Vagina (tissue), 2 donors: ENCODE data around the gene SLC35G2.

Experiments
- CTCF ChIP-seq, 3 experiments: fragments of 450-650 bp in 2 of 3; fragments of 200-600 bp in 1 of 3; sonication (generic) in 1 of 3; IDR thresholded peaks; one replicate each; pipeline ENCODE4 v1.5.1; 2017 to 2019; ENCODE audit warnings: antibody characterized with exemption in 3 of 3, mild to moderate bottlenecking in 2 of 3, moderate library complexity in 2 of 3
- POLR2A ChIP-seq, 2 donors: fragments of 450-650 bp; IDR thresholded peaks; one replicate each; pipeline ENCODE4 v1.6.1; 2017; ENCODE audit warnings: antibody characterized with exemption in 2 of 2, mild to moderate bottlenecking in 2 of 2, moderate library complexity in 2 of 2
- POLR2AphosphoS5 ChIP-seq, 2 donors: sonication (generic); formaldehyde crosslinking; IDR thresholded peaks; one replicate each; pipeline ENCODE4 v1.9.0; 2017; ENCODE audit warnings: antibody characterized with exemption in 2 of 2, mild to moderate bottlenecking in 2 of 2, low read depth in 1 of 2; ENCODE audit not compliant: insufficient read depth in 1 of 2

DNA sequence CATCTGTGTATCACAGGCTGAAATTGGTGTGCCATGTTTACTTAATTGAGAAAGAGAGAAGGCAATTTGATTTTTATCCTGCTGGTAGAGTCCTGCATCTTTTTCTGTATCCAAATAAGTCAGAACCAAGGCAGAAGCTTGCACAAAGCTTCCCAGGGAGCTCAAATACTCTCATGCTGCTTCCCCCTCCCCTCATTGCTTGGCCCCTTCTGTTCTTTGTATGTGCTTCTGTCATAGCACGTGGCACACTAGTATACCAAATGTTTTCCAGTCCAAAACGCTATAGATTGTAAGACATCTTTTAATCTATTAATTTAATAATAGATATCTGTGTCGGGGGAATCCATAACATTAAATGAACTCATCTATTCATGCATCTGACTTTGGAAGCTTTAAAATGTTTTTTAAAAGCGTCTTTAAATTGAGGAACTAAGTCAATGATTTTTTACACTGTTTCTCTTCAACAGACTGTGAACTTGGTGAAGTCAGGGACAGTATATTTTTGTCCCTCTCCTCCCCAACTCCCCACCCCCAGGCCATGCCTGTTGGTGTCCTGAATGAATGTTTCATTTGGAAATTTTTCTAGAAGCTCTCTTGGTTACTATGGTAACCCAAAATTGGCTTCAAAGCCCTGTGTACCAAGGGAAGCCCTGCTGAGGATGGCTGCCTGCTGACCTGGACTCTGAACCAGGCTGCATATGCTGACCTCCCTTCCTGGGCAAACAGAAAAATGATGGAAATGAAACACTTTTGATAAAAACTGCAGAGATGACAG is 26.2 kb upstream of the SLC35G2 start:
- TF ChIP-seq POLR2A (IDR thresholded peaks at IDR 0.05) (no peak), POLR2AphosphoS5 (IDR thresholded peaks at IDR 0.05; ENCODE audit: insufficient read depth in 1 of 2, low read depth in 1 of 2) (no peak), CTCF (IDR thresholded peaks at IDR 0.05) (no peak)
